HG03159 (cell line): ENCODE data around the gene EPHB1.
"Not testable (repeated sequence)": the region's sequence is repeated elsewhere in the genome, so short reads cannot be mapped to it uniquely, and the experiment has no call there.

Source experiments
- ATAC-seq: cut with Tn5 transposase; IDR thresholded peaks from one replicate; pipeline ENCODE4 v1.9.1; 2021; ENCODE audit warnings: mild to moderate bottlenecking, moderate library complexity; ENCODE audit not compliant: unreplicated experiment

The EPHB1 gene

GRCh38 chr3:134985864-134986715, 191.0 kb downstream of the EPHB1 start:
- ATAC-seq, result no peak

GRCh38 chr3:134988666-134989065, 193.6 kb downstream of the EPHB1 start:
- no peak for ATAC-seq

- no peak for ATAC-seq
Measured at GRCh38 chr3:134991003-134991402, 195.9 kb downstream of the EPHB1 start.

GRCh38 chr3:134991472-134992010, 196.5 kb downstream of the EPHB1 start:
- no peak for ATAC-seq

GRCh38 chr3:134992180-134992579, 197.1 kb downstream of the EPHB1 start:
- no peak for ATAC-seq

GRCh38 chr3:134992586-134992985, 197.5 kb downstream of the EPHB1 start:
- ATAC-seq, result no peak

GRCh38 chr3:134993011-134993410, 198.0 kb downstream of the EPHB1 start:
- ATAC-seq, result no peak

- ATAC-seq, result no peak
Measured at GRCh38 chr3:134998158-134998557, 203.1 kb downstream of the EPHB1 start.

GRCh38 chr3:134998855-134999254, 203.8 kb downstream of the EPHB1 start:
- no peak for ATAC-seq

GRCh38 chr3:135000465-135000864, 205.4 kb downstream of the EPHB1 start:
- ATAC-seq, result no peak

- not testable (repeated sequence) for ATAC-seq
Measured at GRCh38 chr3:135005616-135006015, 210.6 kb downstream of the EPHB1 start.

GRCh38 chr3:135007607-135008006, 212.5 kb downstream of the EPHB1 start:
- no peak for ATAC-seq

GRCh38 chr3:135008326-135008725, 213.3 kb downstream of the EPHB1 start:
- ATAC-seq, result no peak

- ATAC-seq, result no peak
Measured at GRCh38 chr3:135009014-135009413, 214.0 kb downstream of the EPHB1 start.

- ATAC-seq, result no peak
Measured at GRCh38 chr3:135012101-135012500, 217.0 kb downstream of the EPHB1 start.

GRCh38 chr3:135013206-135013605, 218.1 kb downstream of the EPHB1 start:
- ATAC-seq, result no peak

- ATAC-seq, result no peak
Measured at GRCh38 chr3:135014566-135014965, 219.5 kb downstream of the EPHB1 start.

GRCh38 chr3:135017003-135017893, 222.2 kb downstream of the EPHB1 start:
- no peak for ATAC-seq

GRCh38 chr3:135018149-135018923, 223.3 kb downstream of the EPHB1 start:
- ATAC-seq, result peak; percentile 54

- ATAC-seq, result no peak
Measured at GRCh38 chr3:135020181-135020580, 225.1 kb downstream of the EPHB1 start.
